ENCODE results near the gene MSL1.
A peak's percentile ranks its signal among the peaks of the same experiment; 100 is the strongest.

The MSL1 gene

DNA sequence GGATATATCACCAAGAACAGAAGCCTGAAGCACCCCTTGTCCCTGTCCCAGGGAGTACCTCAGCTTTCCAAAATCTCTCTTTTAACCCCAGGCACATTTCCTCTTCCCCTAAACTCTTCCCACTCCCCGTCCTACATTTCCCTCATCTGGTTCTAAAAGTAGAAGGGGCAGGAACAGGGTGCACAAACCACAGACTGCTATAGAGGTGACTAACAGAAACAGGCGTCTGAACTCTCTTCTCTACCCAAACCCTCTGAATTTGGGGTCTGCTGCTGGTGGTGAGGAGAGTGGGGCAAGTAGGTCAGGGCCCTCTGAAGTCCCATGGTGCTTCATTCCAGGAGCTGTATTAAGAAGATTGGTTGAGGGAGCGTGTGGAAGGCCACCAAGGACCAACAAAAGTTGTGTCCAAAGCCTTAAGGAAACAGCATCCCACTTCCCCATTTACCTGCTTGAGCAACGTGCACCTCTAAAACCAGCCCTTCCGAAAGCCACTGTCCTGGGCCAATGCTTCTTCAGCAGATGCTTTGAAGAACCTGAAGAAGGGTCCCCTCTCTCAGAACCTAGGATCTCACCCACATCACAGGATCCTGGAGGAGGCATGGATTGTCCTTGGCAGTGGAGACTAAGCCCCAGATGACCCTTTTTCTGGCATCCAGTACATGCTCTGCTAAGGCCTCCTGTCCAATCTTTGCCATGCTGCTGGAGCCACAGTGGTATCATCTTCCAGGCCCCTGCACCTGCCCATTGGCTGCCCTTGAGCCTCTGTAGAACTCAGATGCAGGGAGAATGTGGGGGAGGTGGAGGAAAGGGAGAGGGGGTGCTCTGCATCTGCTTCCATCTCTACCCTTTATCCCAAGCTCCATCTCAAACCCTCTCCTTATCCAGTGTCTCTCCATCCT, 15.7 kb upstream of the MSL1 start:
- no peak for DNase-seq (ENCODE audit: low spot score)

DNA sequence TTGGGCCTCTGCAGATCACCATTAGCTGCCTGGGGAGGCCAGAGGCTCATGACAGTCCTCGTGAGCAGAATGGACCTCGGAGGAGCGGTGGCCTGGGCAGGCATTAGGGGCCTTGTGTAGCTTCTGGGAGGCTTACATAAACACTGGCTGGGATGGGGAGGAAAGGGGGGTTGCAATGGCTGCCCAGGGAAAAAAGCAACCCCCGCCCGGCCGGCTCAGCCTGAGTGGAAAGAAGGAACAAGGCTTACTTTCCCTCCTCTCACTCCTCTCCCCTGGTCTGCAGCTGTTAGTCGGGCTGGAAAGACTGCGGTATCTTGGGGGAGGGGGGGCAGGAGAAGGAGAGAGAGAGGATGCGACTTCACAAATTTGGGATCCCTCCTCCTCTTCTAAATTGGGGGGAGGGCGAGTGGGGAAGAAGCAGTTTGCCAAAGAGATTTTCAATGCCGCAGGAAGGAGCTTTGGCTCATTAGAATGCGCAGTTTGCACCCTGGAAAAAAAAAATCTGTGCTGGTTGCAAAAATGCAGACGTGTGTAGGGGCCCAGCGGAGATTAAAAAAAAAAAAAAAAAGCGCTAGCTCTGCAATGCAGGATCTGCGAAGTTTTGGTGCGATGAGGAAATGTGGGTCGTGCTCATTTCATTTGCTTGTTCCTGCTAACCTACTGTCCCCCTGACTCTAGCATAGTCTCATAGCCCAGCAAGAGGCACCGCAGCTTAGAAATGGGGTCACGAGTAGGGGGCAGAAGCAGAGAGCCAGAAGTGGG, 14.8 kb upstream of the MSL1 start:
- DNase-seq (ENCODE audit: low spot score) = no peak

DNA sequence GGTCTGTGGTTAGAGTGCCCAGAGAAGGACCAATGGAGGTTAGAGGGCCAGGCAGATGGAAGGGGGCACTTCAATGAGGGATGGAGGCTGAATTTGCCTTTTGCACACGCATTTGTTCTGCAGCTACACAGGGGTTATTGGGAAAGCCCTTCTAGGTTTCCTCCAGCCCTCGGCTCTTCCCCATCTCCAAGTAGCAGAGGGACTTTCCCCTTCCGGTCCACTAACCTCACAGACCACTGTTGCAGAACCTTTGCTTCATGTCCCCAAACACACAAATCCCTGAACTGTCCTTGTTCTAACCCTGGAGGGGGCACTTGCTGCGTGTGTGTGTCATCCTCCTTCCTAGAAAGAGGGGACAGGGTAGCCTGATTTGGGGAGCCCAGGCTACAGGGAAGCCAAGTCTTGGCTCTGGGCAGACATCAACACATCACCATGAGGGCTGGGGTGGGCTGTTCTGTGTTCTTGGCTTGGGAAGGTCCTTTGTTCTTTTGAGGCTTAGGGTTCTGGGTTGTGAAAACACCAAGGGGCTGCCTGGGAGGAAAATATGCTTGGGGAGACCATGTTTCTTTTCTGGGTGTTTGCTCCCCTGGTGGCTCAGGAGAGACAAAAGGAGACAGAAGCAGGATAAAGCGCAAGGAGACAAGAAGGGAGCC, 14.1 kb upstream of the MSL1 start:
- no peak for DNase-seq (ENCODE audit: low spot score)

DNA sequence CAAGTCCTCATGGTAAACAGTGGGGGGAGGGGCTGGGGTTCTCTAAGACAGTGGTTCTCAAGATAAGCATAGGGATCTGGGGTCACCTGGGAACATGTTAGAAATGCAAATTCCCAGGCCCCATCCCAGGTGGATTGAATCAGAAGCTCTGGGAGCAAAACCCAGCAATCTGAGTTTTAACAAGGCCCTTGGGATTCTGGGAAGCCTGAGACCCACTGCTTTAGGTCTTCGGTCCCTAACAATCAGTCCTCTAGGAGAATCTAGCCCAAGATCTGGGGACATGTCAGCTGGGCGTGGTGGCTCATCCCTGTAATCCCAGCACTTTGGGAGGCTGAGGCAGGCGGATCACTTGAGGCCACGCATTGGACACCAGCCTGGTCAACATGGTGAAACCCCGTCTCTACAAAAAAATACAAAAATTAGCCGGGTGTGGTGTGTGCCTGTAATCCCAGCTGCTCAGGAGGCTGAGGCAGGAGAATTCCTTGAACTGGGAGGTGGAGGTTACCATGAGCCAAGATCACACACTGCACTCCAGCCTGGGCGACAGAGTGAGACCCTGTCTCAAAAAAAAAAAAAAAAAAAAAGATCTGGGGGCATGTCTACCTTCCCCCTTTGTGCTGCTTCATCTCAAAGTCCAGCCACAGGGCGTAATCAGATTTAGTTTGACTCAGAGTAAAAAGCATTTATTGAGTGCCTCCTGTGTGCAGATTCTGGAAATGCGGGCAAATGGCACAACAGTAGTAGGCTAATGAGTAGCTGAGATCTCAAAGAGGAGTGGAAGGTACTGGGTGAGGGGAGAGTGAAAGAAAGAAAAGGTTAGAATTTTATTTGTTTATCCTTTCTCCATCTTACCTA, 12.6 kb upstream of the MSL1 start:
- no peak for DNase-seq (ENCODE audit: low spot score)

DNA sequence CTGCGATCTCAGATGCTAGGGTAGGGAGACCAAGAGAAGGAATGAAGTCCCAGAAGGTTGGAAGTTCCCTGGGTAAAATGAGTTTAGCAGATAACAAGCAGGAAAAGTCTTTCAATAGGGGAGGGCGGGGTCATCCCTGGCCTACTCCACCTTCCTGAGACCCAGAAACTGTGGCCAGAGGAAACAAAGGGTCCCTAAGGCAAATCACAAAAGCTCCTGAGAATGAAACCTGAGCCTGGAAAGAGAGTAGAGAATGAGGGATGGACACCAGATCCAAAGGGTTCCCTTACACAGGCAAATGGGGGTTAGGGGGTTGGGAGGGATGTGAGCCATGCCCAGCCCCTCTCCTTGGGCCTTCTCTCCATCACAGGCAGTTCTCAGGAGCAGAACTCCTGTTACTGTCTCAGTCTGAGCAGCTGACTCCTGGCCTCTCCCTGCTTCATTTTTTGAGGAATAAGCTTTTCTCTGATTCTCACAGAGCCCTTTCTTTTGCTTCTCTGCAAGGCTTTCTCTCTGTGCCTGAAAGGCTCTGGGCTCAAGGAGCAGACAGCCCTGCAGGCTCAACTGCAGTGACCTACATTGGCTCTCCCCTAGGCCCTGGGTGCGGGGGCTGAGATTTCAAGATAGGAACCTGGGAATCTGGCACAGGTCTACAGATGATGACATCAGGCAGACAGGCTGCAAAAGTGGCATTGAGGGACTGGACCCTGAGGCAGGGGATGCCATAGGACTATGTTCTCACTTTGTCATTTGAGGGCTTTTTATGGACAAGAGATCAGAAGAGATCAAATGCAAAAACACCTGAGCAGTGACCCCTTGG, 11.5 kb upstream of the MSL1 start:
- DNase-seq (ENCODE audit: low spot score) = no peak

DNA sequence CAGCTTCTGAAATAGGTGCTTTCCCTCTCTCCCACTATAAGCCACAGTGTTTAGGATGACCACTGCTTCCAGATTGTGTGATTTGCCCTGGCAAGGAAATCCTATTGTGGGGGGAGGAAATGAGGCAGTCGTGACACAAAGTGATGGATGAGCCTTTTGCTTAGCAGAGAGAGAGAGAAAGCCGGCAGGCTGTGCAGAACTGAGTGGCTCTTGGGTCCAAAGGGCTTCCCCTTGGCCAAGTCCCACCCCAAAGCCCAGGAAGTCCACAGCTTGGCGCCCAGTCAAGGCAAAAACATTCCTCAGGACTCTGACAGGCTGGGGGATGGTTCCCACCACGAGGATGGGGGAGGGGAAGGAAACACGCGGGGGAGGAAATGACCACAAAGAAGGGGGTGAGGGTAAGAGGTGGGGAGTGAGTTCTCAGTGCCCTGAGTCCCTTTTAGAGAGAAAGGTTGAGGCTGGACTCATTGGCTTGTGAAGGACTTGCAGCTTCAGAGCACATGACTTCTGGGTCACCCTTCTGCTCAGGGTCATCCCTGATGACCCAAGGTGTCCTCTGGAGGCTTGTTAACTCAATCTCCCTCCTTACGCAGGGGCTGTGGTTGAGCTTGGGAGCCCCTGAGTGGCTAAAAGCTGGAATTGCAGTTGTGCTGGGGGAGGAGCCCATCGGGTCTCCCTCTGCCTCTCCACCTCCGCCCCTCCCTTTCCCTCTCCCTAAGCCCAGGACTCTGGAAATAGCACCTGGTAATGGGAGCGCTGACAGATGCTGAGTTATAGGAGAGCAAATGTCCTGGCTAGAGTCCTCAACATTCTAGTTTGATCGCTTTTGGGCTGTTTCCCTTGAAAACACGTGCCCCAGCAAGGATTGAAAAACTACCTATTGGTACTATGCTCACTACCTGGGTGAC, 10.3 kb upstream of the MSL1 start:
- DNase-seq (ENCODE audit: low spot score) = peak; percentile 79

DNA sequence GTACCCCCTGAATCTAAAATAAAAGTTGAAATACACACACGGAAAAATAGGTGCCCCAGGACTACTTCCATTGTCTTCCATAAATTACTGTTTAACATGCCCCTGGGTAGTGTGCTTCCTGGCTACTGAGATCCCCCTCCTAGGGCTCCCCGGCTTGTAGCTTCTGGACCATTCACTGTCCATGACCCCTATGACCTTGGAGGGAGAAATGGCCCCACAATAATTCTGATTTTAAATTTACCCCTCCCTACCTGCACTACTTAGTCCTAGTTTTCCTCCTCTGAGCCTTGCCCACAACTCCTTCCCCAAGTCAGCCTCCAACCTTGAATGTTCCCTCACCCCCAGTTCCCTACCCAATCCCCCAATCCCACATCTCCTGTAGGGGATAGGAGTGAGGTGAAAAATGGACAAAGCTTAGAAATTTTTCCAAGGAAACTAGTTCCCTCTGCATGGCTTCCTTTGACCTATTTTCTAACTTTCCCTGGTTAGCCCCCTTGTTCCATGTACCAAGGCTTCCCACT, 9.5 kb upstream of the MSL1 start:
- DNase-seq (ENCODE audit: low spot score) = no peak

DNA sequence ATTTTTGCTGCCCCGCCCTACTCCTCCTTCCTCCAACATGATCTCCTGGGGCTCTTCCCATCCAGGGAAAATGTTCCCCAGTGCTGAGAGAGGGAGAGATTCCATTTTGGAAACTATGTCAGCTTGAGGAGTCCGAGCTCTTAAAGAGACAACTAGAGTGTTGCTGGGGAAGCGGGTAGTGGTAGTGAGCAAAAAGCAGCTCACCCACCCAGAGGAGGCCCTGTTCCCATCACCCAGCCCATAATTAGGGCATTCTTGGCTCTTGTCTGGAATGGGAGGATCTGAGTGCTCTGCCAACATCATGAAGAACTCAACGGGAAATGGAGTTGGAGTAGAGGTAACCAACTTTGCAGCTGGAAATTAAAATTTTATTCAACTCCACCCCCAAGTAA, 9.1 kb upstream of the MSL1 start:
- DNase-seq (ENCODE audit: low spot score) = no peak

DNA sequence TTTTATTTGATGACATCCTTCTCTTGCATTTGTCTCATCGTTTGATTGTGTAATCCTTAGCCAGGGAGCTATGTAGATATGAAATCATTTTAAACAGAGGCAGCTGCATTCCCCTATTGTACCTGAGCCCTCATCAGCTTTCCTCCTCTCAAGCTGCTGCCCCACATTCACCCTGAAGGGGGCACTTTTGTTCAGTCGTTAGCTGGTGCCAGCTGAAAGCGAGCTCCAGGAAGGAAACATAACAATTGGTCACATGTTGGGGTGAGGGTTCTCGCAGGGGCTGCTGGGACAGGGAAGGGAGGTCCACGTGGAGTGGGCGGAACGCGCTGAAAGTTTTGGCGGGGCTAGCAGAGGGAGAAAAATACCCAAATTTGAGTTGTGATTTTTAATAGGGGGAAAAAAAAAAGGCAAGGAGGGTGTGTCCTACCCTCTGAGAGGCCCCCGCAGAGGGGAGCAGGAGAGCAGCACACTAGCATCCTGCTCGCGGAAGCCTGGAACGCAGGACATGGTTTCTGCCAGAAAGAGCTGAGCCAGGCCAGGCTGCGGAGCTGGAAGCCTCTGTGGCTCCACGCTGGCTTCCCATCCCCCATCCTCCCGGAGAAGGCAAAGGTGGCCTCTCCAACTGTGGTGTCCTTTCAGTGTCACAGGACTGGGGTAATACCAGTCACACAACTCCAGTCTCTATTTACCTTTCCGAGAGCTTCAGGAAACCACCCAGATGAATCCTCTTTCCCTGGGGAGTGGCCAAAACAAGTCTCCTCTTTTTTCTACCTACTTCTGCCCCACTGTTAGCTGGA, 8.5 kb upstream of the MSL1 start:
- peak; percentile 97 for DNase-seq (ENCODE audit: low spot score)

DNA sequence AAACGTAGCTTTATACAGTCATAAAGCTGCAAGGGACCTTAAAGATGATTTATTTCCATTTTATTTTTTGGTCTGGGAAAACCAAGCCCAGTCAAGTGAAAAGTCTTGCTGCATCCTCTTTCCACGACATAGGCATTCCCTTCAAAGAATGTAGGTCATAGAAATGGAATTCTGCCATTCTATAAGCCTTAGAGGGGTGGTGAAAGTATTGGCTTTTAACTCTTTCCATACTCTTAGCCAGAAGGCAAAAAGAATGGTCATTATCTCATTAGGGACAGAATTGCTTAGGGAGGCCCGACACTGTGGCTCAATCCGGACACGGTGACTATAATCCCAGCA, 7.9 kb upstream of the MSL1 start:
- DNase-seq (ENCODE audit: low spot score) = no peak

DNA sequence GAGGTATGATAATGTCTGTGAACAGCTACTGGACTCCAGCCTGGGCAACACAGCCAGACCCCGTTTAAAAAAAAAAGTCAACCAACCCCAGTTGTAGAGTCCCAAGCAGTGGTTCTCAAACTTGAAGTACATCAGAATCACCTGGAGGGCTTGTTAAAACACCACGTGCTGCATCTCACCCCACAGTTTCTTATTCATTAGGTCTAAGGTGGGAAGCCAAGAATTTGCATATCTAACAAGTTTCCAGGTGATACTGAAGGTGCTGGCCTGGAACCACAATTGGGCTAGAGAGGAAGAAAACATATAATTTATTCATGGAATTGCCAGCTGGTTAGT, 6.7 kb upstream of the MSL1 start:
- no peak for DNase-seq (ENCODE audit: low spot score)

DNA sequence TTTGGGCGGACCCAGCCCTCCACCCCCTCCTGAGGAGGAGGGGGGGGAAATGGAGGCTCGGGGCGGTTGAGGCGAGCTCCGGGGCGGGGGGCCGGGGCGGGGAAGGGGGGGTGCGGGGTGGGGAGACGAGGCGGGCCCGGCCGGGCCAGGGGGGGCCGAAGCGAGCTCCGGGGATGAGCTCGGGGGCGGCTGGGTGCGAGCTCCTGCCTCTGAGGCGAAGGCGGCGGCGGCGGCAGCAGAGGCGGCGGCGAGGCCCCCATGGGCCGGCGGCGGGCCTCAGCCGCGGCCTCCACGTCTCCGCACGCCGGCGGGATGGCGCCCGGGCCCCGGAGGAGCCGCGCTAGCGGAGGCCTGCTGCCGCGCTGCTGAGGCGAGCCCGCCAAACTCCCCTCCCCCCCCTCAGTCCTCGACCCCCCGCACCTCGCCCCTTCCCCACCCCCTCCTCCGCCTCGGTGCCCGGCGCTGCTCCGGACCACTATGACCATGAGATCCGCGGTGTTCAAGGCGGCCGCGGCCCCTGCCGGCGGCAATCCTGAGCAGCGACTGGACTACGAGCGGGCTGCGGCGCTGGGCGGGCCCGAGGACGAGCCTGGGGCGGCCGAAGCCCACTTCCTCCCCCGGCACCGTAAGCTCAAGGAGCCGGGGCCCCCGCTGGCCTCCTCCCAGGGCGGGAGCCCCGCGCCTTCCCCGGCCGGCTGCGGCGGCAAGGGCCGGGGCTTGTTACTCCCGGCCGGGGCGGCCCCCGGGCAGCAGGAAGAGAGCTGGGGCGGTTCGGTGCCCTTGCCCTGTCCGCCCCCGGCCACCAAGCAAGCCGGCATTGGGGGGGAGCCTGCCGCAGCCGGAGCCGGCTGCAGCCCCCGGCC, 596 bp downstream of the MSL1 start:
- no peak for DNase-seq (ENCODE audit: low spot score)

DNA sequence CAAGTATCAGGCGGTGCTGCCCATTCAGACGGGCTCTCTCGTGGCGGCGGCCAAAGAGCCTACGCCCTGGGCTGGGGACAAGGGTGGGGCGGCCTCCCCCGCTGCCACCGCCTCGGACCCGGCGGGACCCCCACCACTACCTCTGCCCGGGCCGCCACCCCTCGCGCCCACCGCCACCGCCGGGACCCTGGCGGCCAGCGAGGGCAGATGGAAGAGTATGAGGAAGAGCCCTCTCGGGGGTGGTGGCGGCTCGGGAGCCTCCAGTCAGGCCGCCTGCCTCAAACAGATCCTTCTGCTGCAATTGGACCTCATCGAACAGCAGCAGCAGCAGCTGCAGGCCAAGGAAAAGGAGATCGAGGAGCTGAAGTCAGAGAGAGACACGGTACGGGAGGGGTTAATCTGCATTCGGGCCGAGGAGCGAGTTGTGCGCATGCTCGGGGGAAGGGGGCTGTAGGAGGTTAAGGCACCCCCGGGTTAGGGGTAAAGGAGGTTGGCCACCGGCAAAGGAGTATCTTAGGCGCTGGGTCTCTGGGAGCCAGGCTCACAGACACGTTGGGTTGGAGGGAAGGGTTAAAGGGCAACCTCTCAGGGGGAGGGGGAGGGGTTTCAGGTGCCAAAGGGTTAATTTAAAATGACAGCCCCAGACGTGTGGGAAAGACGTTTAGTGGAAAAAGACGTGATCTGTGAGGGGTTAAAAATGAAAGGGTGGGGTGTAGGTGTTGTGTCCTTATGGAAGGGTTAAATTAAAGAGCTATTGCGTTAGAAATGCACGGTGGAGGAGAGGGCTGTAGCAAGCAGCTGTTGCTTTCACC, 1.4 kb downstream of the MSL1 start:
- peak; percentile 49 for DNase-seq (ENCODE audit: low spot score)

DNA sequence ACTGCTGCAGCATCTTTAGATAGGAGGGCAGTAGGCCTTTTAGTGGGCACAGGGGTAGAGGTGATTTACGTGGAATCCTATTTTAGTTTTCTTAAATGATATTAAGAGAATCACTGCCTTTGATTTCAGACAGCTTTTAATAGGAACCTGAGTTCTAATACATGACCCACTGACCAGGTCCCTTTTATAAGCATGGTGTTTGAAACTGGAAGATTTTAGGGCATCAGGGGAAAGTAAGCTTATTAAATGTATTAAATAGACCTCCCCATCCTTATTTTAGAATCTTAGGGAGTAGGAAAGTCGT, 2.0 kb downstream of the MSL1 start:
- no peak for DNase-seq (ENCODE audit: low spot score)

DNA sequence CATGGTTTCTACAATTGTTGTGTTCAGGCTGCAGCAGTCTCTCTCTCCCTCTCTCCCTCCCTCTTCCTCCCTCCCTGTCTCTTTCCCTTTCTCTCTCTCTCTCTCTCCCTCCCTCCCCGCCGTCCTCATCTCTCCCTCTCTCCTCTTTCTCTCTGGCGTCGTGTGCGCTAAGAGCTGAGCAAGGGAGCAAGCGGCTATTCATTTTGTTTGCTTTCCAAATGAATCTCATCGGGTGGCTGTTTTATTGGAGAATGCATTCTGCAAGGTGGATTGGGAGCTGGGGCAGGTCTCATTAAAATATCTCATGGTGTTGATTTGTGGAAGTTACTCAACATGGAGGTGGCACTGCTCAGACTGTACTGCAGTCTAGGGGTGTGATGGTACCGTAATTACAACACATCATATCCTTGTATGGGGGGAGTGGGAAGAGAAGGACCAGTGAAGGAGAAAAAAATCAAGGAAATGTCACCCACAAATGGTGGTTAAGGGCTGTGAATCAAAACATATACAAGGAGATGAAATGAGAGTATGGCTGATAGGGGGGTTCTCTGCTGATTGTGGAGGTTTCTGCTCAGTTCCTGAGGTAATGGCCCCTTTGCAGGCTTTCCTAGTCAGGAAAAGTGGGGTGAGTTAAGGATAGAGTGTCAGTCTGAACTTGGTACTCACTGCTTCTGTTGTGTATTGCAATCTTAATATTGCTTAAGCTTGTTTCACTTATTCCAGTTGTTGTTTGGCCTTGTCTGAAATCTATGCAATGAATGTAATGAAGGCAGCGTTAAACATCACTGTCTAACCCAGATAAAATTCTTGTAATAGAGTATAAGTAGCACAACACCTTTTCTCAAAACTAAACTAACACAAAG, 2.7 kb downstream of the MSL1 start:
- DNase-seq (ENCODE audit: low spot score) = no peak

DNA sequence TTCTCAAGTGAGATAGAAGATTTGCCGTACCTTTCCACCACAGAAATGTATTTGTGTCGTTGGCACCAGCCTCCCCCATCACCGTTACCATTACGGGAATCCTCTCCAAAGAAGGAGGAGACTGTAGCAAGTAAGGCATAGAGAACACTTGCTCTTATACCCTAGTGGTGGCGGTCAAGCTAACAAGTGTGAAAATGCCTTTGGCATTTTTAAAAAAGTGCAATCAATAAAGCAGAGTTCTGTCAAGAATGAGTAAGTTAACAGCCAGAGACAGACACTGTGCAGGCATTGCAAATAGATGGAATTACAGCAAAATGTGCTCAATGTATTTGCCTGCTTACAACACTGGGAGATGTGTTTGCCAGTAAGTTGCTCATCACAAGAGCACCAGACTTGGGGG, 7.7 kb downstream of the MSL1 start:
- no peak for DNase-seq (ENCODE audit: low spot score)
